ENCODE measurements around the gene GBP5.

Gene GBP5

DNA sequence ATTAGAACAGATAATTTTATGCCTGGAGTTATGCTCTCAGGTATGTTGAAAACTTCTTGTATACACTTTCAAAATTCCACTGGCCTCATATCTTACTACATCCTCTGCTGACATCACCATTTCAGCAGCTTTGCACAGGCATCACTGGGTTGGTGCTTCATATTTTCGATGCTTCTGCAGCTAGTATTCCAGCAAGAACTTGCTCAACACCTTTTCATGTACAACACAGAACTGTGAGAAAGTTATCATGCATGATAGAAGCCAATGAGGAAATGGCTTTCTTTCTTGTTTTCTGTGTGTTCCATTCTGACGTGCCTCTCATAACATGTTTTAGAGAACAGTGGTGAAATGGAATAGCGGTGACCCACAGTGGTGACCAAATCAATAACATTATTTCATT lies 5.1 kb upstream of the GBP5 start:
- no peaks in the 10 kb centered on the region for H3K27me3 ChIP-seq (ENCODE audit: control insufficient read depth in 1 of 2, insufficient read depth in 2 of 2, low read length in 2 of 2)

DNA sequence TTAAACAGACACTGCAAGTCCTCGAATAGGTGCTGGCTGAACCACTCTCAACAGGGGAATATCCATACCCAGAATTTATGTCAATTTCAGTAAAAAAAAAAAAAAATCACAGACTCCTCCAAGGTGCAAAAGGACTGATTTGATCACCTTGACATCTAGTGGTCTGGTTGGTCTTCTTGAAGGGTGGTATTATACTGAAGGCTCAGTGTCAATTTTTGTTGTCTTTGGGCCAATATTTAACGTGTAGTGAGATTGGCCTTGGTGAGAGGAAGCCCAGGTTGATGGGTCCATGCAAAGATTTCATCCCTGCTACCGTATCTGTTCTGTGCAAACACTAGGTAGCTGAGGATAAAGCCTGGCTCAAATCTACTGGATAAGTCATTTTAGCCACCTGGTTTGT lies 4.0 kb upstream of the GBP5 start:
- Histone ChIP-seq H3K4me1 (ENCODE audit: insufficient read depth, low read length) (no peaks in the 10 kb centered on the region), H3K9ac (ENCODE audit: low read length) (no peak overlapping the region), H3K27me3 (ENCODE audit: control insufficient read depth in 1 of 2, insufficient read depth in 2 of 2, low read length in 2 of 2) (no peaks in the 10 kb centered on the region), H3K27ac (ENCODE audit: low read depth, low read length) (no peak overlapping the region), H3K9me3 (ENCODE audit: low read length) (no peaks in the 10 kb centered on the region), H3K4me3 (ENCODE audit: low read depth in 1 of 2, low read length in 2 of 2) (no peak overlapping the region), H3K36me3 (ENCODE audit: insufficient read depth, low read length) (no peaks in the 10 kb centered on the region)

More for the DNA sequence above, 5.1 kb upstream of the GBP5 start:
- Histone ChIP-seq H3K27ac (ENCODE audit: low read depth, low read length) (no peak overlapping the region), H3K9ac (ENCODE audit: low read length) (no peak overlapping the region), H3K4me1 (ENCODE audit: insufficient read depth, low read length) (no peaks in the 10 kb centered on the region), H3K9me3 (ENCODE audit: low read length) (no peaks in the 10 kb centered on the region), H3K4me3 (ENCODE audit: low read depth in 1 of 2, low read length in 2 of 2) (no peak overlapping the region), H3K36me3 (ENCODE audit: insufficient read depth, low read length) (no peaks in the 10 kb centered on the region)

DNA sequence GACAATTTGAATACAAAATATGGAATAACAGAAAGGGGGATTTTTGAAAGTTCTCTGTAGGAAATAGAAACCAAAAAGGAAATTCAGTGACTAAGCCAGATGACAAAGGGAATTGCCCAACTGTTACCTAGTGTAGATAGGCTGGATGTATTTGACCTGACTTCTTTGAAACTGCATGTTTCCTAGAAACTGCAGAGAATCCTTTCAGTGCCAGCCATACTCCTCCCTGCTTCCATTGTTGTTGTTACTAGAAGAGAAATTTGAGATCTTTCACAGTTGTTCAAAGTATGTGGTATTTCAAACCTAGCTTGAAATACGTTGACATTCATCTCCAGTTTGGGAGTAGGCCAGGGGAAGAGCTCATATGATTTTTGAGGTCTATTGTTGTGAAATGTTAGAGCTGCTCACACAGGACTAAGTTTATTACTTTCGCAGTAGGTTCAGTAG lies 1.8 kb upstream of the GBP5 start:
- Histone ChIP-seq H3K9ac (ENCODE audit: low read length) (no peak overlapping the region), H3K27ac (ENCODE audit: low read depth, low read length) (no peak overlapping the region), H3K4me3 (ENCODE audit: low read depth in 1 of 2, low read length in 2 of 2) (no peak overlapping the region), H3K36me3 (ENCODE audit: insufficient read depth, low read length) (no peaks in the 10 kb centered on the region), H3K4me1 (ENCODE audit: insufficient read depth, low read length) (no peaks in the 10 kb centered on the region), H3K27me3 (ENCODE audit: control insufficient read depth in 1 of 2, insufficient read depth in 2 of 2, low read length in 2 of 2) (no peaks in the 10 kb centered on the region), H3K9me3 (ENCODE audit: low read length) (no peaks in the 10 kb centered on the region)

DNA sequence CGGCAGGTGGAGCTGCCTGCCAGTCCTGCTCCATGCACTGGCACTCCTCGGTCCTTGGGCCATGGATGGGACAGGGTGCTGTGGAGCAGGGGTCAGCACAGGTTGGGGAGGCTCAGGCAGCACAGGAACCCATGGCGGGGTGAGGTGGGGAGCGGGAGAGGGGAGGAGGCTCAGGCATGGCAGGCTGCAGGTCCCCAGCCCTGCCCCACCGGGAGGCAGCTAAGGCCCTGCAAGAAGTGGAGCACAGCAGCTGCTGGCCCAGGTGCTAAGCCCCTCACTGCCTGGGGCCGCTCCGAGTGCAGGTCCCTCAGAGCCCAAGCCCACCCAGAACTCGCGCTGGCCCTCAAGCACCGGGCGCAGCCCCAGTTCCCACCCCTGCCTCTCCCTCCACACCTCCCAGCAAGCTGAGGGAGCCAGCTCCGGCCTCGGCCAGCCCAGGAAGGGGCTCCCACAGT lies 691 bp upstream of the GBP5 start:
- no peaks in the 10 kb centered on the region for H3K4me1 ChIP-seq (ENCODE audit: insufficient read depth, low read length)
- no peaks in the 10 kb centered on the region for H3K36me3 ChIP-seq (ENCODE audit: insufficient read depth, low read length)
- no peak overlapping the region for H3K9ac ChIP-seq (ENCODE audit: low read length)
- no peak overlapping the region for H3K27ac ChIP-seq (ENCODE audit: low read depth, low read length)
- no peak overlapping the region for H3K4me3 ChIP-seq (ENCODE audit: low read depth in 1 of 2, low read length in 2 of 2)
- no peaks in the 10 kb centered on the region for H3K9me3 ChIP-seq (ENCODE audit: low read length)
- no peaks in the 10 kb centered on the region for H3K27me3 ChIP-seq (ENCODE audit: control insufficient read depth in 1 of 2, insufficient read depth in 2 of 2, low read length in 2 of 2)

DNA sequence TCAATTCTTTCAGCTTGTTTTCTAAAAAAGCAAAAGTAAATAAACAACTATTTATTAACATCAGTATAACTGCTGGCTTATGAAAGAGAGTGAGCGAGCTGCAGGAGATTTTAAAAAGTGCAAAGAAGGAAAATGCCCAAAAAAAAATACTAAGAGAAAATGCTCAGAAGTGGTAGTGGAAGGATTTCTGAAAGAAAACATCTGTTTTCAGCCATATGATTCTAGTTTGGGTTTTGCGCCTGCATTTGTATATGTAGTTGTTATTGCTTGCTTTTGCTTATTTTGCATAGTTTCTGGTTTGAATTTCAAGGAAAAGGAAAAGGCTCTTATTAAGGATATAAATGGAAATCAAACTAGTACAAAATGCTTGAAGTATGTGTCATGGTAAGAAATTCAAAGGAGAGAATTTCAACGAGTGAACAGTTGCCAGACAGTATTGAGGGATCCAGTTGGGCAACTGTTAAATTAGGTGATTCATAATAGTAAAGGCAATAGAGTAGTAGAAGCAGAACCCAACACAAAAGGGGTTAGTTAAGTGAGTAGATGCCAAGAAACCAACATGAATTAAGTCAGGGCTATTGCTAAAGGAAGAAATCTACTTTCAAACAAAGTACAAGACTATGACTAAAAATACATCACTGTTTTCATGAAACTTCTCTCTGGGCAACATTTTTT lies 1.2 kb downstream of the GBP5 start:
- no peaks in the 10 kb centered on the region for H3K9me3 ChIP-seq (ENCODE audit: low read length)
- H3K4me3 ChIP-seq (ENCODE audit: low read depth in 1 of 2, low read length in 2 of 2): no peak overlapping the region
- H3K27me3 ChIP-seq (ENCODE audit: control insufficient read depth in 1 of 2, insufficient read depth in 2 of 2, low read length in 2 of 2): no peaks in the 10 kb centered on the region
- H3K27ac ChIP-seq (ENCODE audit: low read depth, low read length): no peak overlapping the region
- H3K36me3 ChIP-seq (ENCODE audit: insufficient read depth, low read length): no peaks in the 10 kb centered on the region
- no peak overlapping the region for H3K9ac ChIP-seq (ENCODE audit: low read length)
- no peaks in the 10 kb centered on the region for H3K4me1 ChIP-seq (ENCODE audit: insufficient read depth, low read length)

DNA sequence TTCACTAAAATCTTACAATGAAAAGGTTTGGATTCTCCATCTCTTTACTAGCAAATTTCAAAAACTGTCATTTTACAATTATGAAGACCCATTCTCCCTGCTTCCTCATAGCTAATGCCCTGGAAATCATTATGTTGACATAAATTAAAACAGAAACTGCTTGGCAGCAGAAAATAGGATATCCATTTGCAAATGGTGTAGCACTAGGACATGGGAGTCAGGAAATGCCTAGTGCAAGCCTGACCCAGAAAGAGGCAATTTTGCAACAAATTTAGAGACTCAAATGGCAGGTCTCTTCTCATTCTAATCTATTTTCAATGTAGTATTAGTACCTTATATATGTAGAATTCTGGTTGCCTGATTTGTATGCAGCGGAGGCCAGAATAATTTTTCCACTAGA lies 2.2 kb downstream of the GBP5 start:
- Histone ChIP-seq H3K9me3 (ENCODE audit: low read length) (no peaks in the 10 kb centered on the region), H3K4me1 (ENCODE audit: insufficient read depth, low read length) (no peaks in the 10 kb centered on the region), H3K9ac (ENCODE audit: low read length) (no peak overlapping the region), H3K27ac (ENCODE audit: low read depth, low read length) (no peak overlapping the region), H3K36me3 (ENCODE audit: insufficient read depth, low read length) (no peaks in the 10 kb centered on the region), H3K27me3 (ENCODE audit: control insufficient read depth in 1 of 2, insufficient read depth in 2 of 2, low read length in 2 of 2) (no peaks in the 10 kb centered on the region), H3K4me3 (ENCODE audit: low read depth in 1 of 2, low read length in 2 of 2) (no peak overlapping the region)

DNA sequence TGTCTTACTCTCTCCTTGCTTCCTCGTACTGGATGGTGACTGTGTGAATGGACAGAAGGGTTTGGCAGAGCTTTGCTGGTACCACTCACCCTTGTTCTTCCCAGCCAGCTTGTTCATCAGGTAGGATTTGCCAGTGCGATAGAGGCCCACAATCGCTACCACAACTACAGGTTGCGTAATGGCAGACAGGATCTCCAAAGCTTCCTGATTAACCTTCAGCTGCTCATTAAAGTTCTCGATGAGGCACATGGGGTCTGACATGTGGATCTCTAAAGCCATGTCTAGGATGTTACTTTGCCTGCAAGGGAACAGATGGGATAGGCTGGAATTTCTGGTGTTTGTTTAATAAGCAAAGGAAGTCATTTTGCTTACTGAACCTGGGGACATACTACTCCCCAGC lies 3.4 kb downstream of the GBP5 start:
- Histone ChIP-seq H3K4me1 (ENCODE audit: insufficient read depth, low read length) (no peaks in the 10 kb centered on the region), H3K9me3 (ENCODE audit: low read length) (no peaks in the 10 kb centered on the region), H3K9ac (ENCODE audit: low read length) (no peak overlapping the region), H3K36me3 (ENCODE audit: insufficient read depth, low read length) (no peaks in the 10 kb centered on the region), H3K4me3 (ENCODE audit: low read depth in 1 of 2, low read length in 2 of 2) (no peak overlapping the region), H3K27ac (ENCODE audit: low read depth, low read length) (no peak overlapping the region), H3K27me3 (ENCODE audit: control insufficient read depth in 1 of 2, insufficient read depth in 2 of 2, low read length in 2 of 2) (no peaks in the 10 kb centered on the region)

DNA sequence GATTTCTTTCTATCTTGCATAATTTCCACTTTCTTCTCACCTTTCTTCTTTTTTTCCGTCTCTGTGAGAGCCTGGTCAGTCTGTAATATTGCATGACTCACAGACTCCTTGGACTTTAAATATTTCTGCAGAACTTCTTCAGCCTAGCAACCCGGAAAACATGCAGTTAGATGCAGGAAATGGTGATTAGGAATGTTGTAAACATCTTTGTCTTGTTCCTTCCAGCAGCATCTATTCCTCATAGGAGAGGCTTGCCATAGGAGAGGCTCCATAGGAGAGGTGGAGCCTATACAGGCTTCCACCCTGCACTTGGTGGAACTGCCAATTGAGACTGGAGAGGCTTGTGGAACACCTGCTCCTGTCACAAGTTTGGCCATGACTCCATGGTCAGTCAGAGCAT lies 10.0 kb downstream of the GBP5 start:
- peak overlapping the region; percentile 11 for H3K9ac ChIP-seq (ENCODE audit: low read length)
- peak overlapping the region in 1 of 2 donors; percentile 58 for H3K4me3 ChIP-seq (ENCODE audit: low read depth in 1 of 2, low read length in 2 of 2)

DNA sequence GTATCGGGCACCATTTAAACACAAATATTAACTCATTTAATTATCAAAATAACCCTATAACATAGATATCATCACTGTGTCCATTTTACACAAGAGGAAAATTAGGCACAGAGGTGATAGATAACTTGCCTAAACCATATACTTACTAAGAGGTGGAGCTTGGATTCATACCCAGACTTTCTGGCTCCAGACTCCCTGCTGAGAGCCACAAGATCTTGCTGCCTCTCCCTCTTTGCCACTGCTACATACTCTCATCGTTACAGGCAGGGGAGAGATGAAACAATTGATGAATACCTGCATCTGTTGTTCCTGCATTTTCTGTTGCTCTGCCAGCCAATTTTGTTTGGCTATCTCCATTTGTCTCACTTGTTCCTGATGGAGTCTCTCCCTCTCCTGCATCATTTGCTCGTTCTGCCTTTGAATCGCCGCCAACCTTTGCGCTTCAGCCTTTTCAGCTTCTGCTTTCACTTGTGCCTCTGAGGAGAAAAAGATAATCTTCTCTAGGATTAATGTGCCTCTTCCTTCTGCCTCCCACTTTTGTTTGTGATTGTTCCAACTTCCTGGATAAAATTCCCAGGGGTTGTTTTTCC lies 10.6 kb downstream of the GBP5 start:
- peaks cover 37% of the 10 kb centered on the region for H3K4me1 ChIP-seq (ENCODE audit: insufficient read depth, low read length)
- H3K36me3 ChIP-seq (ENCODE audit: insufficient read depth, low read length): no peaks in the 10 kb centered on the region
- no peak overlapping the region for H3K9ac ChIP-seq (ENCODE audit: low read length)
- no peaks in the 10 kb centered on the region for H3K27me3 ChIP-seq (ENCODE audit: control insufficient read depth in 1 of 2, insufficient read depth in 2 of 2, low read length in 2 of 2)
- H3K9me3 ChIP-seq (ENCODE audit: low read length): no peaks in the 10 kb centered on the region
- peak overlapping the region; percentile 0 for H3K27ac ChIP-seq (ENCODE audit: low read depth, low read length)
- H3K4me3 ChIP-seq (ENCODE audit: low read depth in 1 of 2, low read length in 2 of 2): peak overlapping the region in 1 of 2 donors; percentile 58

More for the DNA sequence above, 10.0 kb downstream of the GBP5 start:
- Histone ChIP-seq H3K9me3 (ENCODE audit: low read length) (no peaks in the 10 kb centered on the region), H3K36me3 (ENCODE audit: insufficient read depth, low read length) (no peaks in the 10 kb centered on the region), H3K4me1 (ENCODE audit: insufficient read depth, low read length) (peaks cover 37% of the 10 kb centered on the region), H3K27ac (ENCODE audit: low read depth, low read length) (no peak overlapping the region), H3K27me3 (ENCODE audit: control insufficient read depth in 1 of 2, insufficient read depth in 2 of 2, low read length in 2 of 2) (no peaks in the 10 kb centered on the region)

DNA sequence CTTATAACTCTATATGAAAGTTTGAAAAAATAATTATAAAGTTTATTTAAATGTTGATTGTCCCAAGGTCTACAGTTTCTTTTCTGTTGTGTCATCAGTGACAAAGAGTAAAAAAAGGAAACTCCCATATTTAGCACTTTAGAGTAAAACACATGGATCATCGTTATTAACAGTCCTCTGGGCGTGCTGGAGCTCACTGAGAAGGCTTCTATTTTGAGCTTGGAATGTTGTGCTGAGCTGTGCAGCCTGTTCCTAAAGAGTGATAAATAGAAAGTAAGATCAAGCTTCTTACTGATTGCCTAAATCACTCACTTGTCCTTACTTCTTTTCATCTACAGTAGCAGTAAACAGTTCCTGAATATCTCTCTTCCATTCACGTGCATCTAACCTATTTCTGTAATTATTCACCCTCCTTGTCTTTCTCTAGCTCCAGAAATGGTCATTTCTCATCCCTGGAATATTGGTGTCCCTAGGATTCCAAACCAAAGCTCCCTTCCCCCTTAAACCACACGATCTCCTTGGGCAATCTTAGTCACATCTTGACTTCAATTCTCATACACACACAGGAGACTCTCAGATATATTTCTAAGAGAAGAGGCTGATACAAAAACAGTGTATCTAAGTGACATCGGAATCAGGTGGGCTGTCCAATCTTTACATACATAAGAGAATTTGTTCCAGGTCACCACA lies 11.9 kb downstream of the GBP5 start:
- Histone ChIP-seq H3K4me1 (ENCODE audit: insufficient read depth, low read length) (peaks cover 37% of the 10 kb centered on the region), H3K27me3 (ENCODE audit: control insufficient read depth in 1 of 2, insufficient read depth in 2 of 2, low read length in 2 of 2) (no peaks in the 10 kb centered on the region), H3K9me3 (ENCODE audit: low read length) (no peaks in the 10 kb centered on the region), H3K36me3 (ENCODE audit: insufficient read depth, low read length) (no peaks in the 10 kb centered on the region), H3K27ac (ENCODE audit: low read depth, low read length) (peak overlapping the region; percentile 57), H3K9ac (ENCODE audit: low read length) (no peak overlapping the region), H3K4me3 (ENCODE audit: low read depth in 1 of 2, low read length in 2 of 2) (no peak overlapping the region)

DNA sequence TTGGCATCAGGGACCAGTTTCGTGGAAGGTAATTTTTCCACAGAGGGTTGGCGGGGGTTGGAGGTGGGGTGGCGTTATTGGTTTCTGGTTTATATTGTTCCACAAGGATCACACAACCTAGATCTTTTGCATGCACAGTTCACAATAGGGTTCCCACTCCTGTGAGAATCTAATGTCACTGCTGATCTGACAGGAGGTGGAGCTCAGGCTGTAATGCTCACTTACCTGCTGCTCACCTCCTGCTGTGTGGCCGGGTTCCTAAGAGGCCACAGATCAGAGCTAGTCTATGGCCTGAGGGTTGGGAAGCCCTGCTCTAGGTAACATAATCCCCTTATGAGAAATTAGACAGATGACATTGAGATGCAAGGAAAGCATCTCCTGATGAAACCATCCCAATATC lies 12.6 kb downstream of the GBP5 start:
- Histone ChIP-seq H3K4me3 (ENCODE audit: low read depth in 1 of 2, low read length in 2 of 2) (no peak overlapping the region), H3K4me1 (ENCODE audit: insufficient read depth, low read length) (peaks cover 37% of the 10 kb centered on the region), H3K36me3 (ENCODE audit: insufficient read depth, low read length) (no peaks in the 10 kb centered on the region), H3K27me3 (ENCODE audit: control insufficient read depth in 1 of 2, insufficient read depth in 2 of 2, low read length in 2 of 2) (no peaks in the 10 kb centered on the region), H3K27ac (ENCODE audit: low read depth, low read length) (no peak overlapping the region), H3K9ac (ENCODE audit: low read length) (no peak overlapping the region), H3K9me3 (ENCODE audit: low read length) (no peaks in the 10 kb centered on the region)
